GM12878 (cell line): ENCODE data around the gene PRSS57. TPM values are rescaled to one million over a fixed set of nuclear protein-coding genes. Genes with fewer than 3 reads are reported as not detected.

Source experiments
- ATAC-seq: fragments of 200-7000 bp; cut with Tn5 transposase; 3 replicates; pipeline ENCODE4 v1.9.1; 2020; ENCODE audit warnings: mild to moderate bottlenecking, moderate library complexity
- BruUV-seq: library from RNA; stranded (reverse); fragments of 400-500 nt; replicated peaks from 2 replicates; lab custom pipeline; 2021; lab: Mats Ljungman, UMichigan
- CTCF ChIA-PET: fragments of 300-600 bp; sonication (Branson Sonifier 250); formaldehyde crosslinking; extraction: SDS; loops from one replicate; lab custom pipeline; 2021; ENCODE audit warnings: inconsistent platforms; lab: Yijun Ruan, JAX
- POLR2A ChIA-PET: fragments of 350-600 bp; formaldehyde crosslinking; extraction: SDS; loops from one replicate; lab custom pipeline; 2021; ENCODE audit warnings: inconsistent platforms; lab: Charles Lee
- RAD21 ChIA-PET: fragments of 300-600 bp; sonication (Branson Sonifier 250); formaldehyde crosslinking; loops from one replicate; lab custom pipeline; 2023; ENCODE audit warnings: antibody characterized with exemption; ENCODE audit not compliant: unreplicated experiment; lab: Charles Lee
- SMC1A ChIA-PET: fragments of 300-600 bp; sonication (Branson Sonifier 250); formaldehyde crosslinking; loops from one replicate; lab custom pipeline; 2023; ENCODE audit not compliant: unreplicated experiment, uncharacterized antibody; lab: Charles Lee
- DNase-seq: peaks from one replicate; pipeline ENCODE4 v3.0.0-alpha.2; 2011; ENCODE audit warnings: low read depth, low spot score
- FAIRE-seq: peaks from 3 replicates; lab custom pipeline; 2011; peaks lifted over from hg19 to GRCh38; lab: Jason Lieb, UNC
- H2AFZ ChIP-seq: 2 replicates; pipeline ENCODE4 v1.6.0; 2011; ENCODE audit warnings: low read depth, low read length, control low read depth; ENCODE audit not compliant: control insufficient read depth
- H3K27ac ChIP-seq: 2 replicates; pipeline ENCODE4 v1.5.1; 2011; ENCODE audit warnings: control low read depth; ENCODE audit not compliant: control insufficient read depth, insufficient read depth
- H3K27me3 ChIP-seq, 2 experiments: replicated peaks in 1 of 2; 2 replicates each; pipeline versions ENCODE4 v1.6.0 to v1.6.1; 2011; ENCODE audit warnings: low read length in 1 of 2; ENCODE audit not compliant: control insufficient read depth in 2 of 2, insufficient read depth in 2 of 2
- H3K36me3 ChIP-seq, 2 experiments: 2 replicates each; pipeline ENCODE4 v1.5.1; 2011; ENCODE audit warnings: low read length in 1 of 2; ENCODE audit not compliant: control insufficient read depth in 2 of 2, insufficient read depth in 2 of 2
- H3K4me1 ChIP-seq: 2 replicates; pipeline ENCODE4 v1.6.1; 2011; ENCODE audit warnings: mild to moderate bottlenecking, low read length, moderate library complexity, mixed read lengths; ENCODE audit not compliant: control insufficient read depth, insufficient read depth
- H3K4me2 ChIP-seq: 2 replicates; pipeline ENCODE4 v1.6.0; 2011; ENCODE audit warnings: control low read depth; ENCODE audit not compliant: control insufficient read depth, insufficient read depth
- H3K4me3 ChIP-seq: fragments of 200-600 bp; sonication (generic); 2 replicates; pipeline ENCODE4 v1.5.1; 2016
- H3K79me2 ChIP-seq: 2 replicates; pipeline ENCODE4 v1.6.0; 2011; ENCODE audit warnings: low read length; ENCODE audit not compliant: control insufficient read depth, insufficient read depth
- H3K9ac ChIP-seq: 2 replicates; pipeline ENCODE4 v1.8.0; 2011; ENCODE audit warnings: low read length, control low read depth, mixed read lengths; ENCODE audit not compliant: control insufficient read depth, insufficient read depth
- H3K9me3 ChIP-seq: replicated peaks from 3 replicates; pipeline ENCODE4 v1.5.1; 2011; ENCODE audit warnings: mild to moderate bottlenecking, low read length; ENCODE audit not compliant: control insufficient read depth, insufficient read depth
- H4K20me1 ChIP-seq: 2 replicates; pipeline ENCODE4 v1.6.0; 2011; ENCODE audit not compliant: control insufficient read depth, insufficient read depth
- BCL3 ChIP-seq: IDR thresholded peaks from 2 replicates; pipeline ENCODE4 v1.6.1; 2011; ENCODE audit warnings: borderline replicate concordance, low read depth, mild to moderate bottlenecking, moderate library complexity, low read length; ENCODE audit not compliant: insufficient read depth, poor library complexity, severe bottlenecking
- E2F4 ChIP-seq: IDR thresholded peaks from 2 replicates; pipeline ENCODE4 v1.6.1; 2012; ENCODE audit warnings: low read depth, low read length, improper control_type of control experiment
- ESRRA ChIP-seq: IDR thresholded peaks from 2 replicates; pipeline ENCODE4 v1.6.1; 2012; ENCODE audit warnings: mild to moderate bottlenecking, low read length, improper control_type of control experiment
- HCFC1 ChIP-seq: fragments of 150-350 bp; IDR thresholded peaks from 2 replicates; pipeline ENCODE4 v1.6.1; 2014; ENCODE audit warnings: low read length
- IRF5 ChIP-seq: fragments of 450-650 bp; IDR thresholded peaks from 2 replicates; pipeline ENCODE4 v1.6.1; 2017; ENCODE audit warnings: borderline replicate concordance
- JUNB ChIP-seq: IDR thresholded peaks from 2 replicates; pipeline ENCODE4 v1.6.1; 2016; ENCODE audit warnings: antibody characterized with exemption, mild to moderate bottlenecking
- NR2C1 ChIP-seq: fragments of 450-650 bp; IDR thresholded peaks from 2 replicates; pipeline ENCODE4 v1.6.1; 2017; ENCODE audit warnings: antibody characterized with exemption, mild to moderate bottlenecking, moderate library complexity
- RELB ChIP-seq: fragments of 450-650 bp; IDR thresholded peaks from 2 replicates; pipeline ENCODE4 v1.6.1; 2017; ENCODE audit warnings: low read depth, mild to moderate bottlenecking, moderate library complexity
- TAF1 ChIP-seq: IDR thresholded peaks from 2 replicates; pipeline ENCODE4 v1.6.1; 2011; ENCODE audit warnings: mild to moderate bottlenecking, low read depth, low read length, borderline replicate concordance
- TCF3 ChIP-seq: IDR thresholded peaks from 2 replicates; pipeline ENCODE4 v1.6.1; 2012; ENCODE audit warnings: low read depth, mild to moderate bottlenecking, low read length, borderline replicate concordance; ENCODE audit not compliant: insufficient read depth
- TCF7 ChIP-seq: IDR thresholded peaks from 2 replicates; pipeline ENCODE4 v1.6.1; 2014; ENCODE audit warnings: antibody characterized with exemption, borderline replicate concordance
- YBX1 ChIP-seq: fragments of 450-650 bp; IDR thresholded peaks from 2 replicates; pipeline ENCODE4 v1.6.1; 2016; ENCODE audit warnings: antibody characterized with exemption
- ZBTB11 ChIP-seq: fragments of 450-650 bp; formaldehyde crosslinking; IDR thresholded peaks from 2 replicates; pipeline ENCODE4 v1.5.0; 2022; ENCODE audit warnings: mild to moderate bottlenecking, missing genetic modification characterization
- ZNF274 ChIP-seq: IDR thresholded peaks from one replicate; pipeline ENCODE4 v1.8.0; 2011; ENCODE audit not compliant: insufficient read length, insufficient read depth
- ZZZ3 ChIP-seq: IDR thresholded peaks from 2 replicates; pipeline ENCODE4 v1.6.1; 2011; ENCODE audit warnings: low read depth; ENCODE audit not compliant: control insufficient read depth, insufficient read length
- WGBS: methylation state at CpG from one replicate; pipeline ENCODE4 v1.1.6; 2016; ENCODE audit warnings: low lambda C conversion rate; ENCODE audit not compliant: insufficient replicate concordance, insufficient coverage; ENCODE audit errors: missing lambda C conversion rate; 5-methylcytosine and 5-hydroxymethylcytosine counted together
- in situ Hi-C: fragments of 300-500 bp; cut with MboI; formaldehyde crosslinking; loops from 9 replicates; pipeline ENCODE4 v1.14.3; 2018; ENCODE audit warnings: mixed read lengths
- intact Hi-C: fragments of 100-400 bp; cut with micrococcal nuclease; formaldehyde crosslinking; loops from one replicate; pipeline ENCODE4 v1.14.2; 2022; ENCODE audit not compliant: unreplicated experiment
- polyA plus RNA-seq, 11 experiments: library from polyadenylated mRNA; depleted of rRNA in 4 of 11; unstranded in 6 of 11; stranded (reverse) in 5 of 11; fragments of >200 nt; fragmentation: Nextera tagmentation in 4 of 11; fragmentation: Illumina TruSeq in 1 of 11; extraction: Ambion mirVana in 4 of 11; extraction: Trizol in 1 of 11; gene quantifications; 1 replicate in 1 of 11; 2 replicates in 10 of 11; pipeline versions ENCODE4 v1.2.1 to v1.2.3, GENCODE V29; 2011 to 2016; ENCODE audit warnings: inconsistent platforms in 2 of 11, missing spikeins in 2 of 11, low read depth in 1 of 11
- total RNA-seq, 4 experiments: library from RNA; depleted of rRNA in 3 of 4; stranded (reverse); fragments of >200 nt in 3 of 4; fragmentation: Illumina TruSeq in 1 of 4; extraction: Trizol in 1 of 4; gene quantifications; 2 replicates each; pipeline versions ENCODE4 v1.2.1 to v1.2.3, GENCODE V29; 2013 to 2021

PRSS57 gene
- total and polyA plus RNA-seq, 10 of the 15 experiments (the other 5 are each of a cell fraction or from before 2014, with no cell fraction given): not detected

- in situ Hi-C loops (no loop called here), intact Hi-C loops (no loop called here)
- ChIA-PET POLR2A (interaction anchor here (0.8 to 1.9 kb wide), 3 partner anchors 9 to 166 kb away, joined by 3 to 5 read pairs (median 4); no protein-coding TSS in a partner anchor), RAD21 (interaction anchor here (1.5 to 2.0 kb wide), 2 partner anchors 15 to 104 kb away, joined by 4 to 8 read pairs; partner anchors contain the start of gene RNF126), CTCF (interaction anchor here (1.0 to 1.3 kb wide), 4 partner anchors 10 to 58 kb away, joined by 3 to 4 read pairs (median 3); no protein-coding TSS in a partner anchor), SMC1A (interaction anchor here (0.8 to 1.4 kb wide), 2 partner anchors 44 to 55 kb away, joined by 3 to 5 read pairs; no protein-coding TSS in a partner anchor)
- no peak overlapping the region for H2AFZ ChIP-seq
- no peaks in the 10 kb centered on the region; the same call in 1 of the 2 replicates for H4K20me1 ChIP-seq
- no peak for DNase-seq
- H3K27ac ChIP-seq: no peak overlapping the region
- peaks cover 22% of the 10 kb centered on the region for H3K4me1 ChIP-seq
- peak overlapping the region; percentile 89 for H3K4me2 ChIP-seq
- no peaks in the 10 kb centered on the region for H3K9me3 ChIP-seq
- FAIRE-seq: no peak
- no peaks in the 10 kb centered on the region for H3K79me2 ChIP-seq
- H3K9ac ChIP-seq: no peak overlapping the region
- no peaks in the 10 kb centered on the region for H3K36me3 ChIP-seq
- WGBS: 96% methylated on average over 16 of the region's 16 CpGs
- no peaks in the 10 kb centered on the region for H3K27me3 ChIP-seq
- ATAC-seq: no peak
- peak overlapping the region; percentile 78 for H3K4me3 ChIP-seq
- no TSS peak for BruUV-seq
- TF ChIP-seq E2F4 (no peak), TAF1 (no peak), BCL3 (no peak), NR2C1 (no peak), RELB (no peak), TCF3 (no peak), YBX1 (no peak), TCF7 (no peak), ZBTB11 (CRISPR knock-in tag) (no peak), JUNB (no peak), ZNF274 (no peak), HCFC1 (no peak), IRF5 (no peak), ESRRA (no peak), ZZZ3 (no peak)
These were observed 16.4 kb downstream of the PRSS57 start for GRCh38 chr19:678791-679388.
